HEK293 (cell line): Measurements from ENCODE around the gene CACNG7.
A peak's percentile ranks its signal among the peaks of the same experiment; 100 is the strongest.

Experiments used
- CTCF ChIA-PET: fragments of 350-600 bp; formaldehyde crosslinking; extraction: SDS; loops from one replicate; lab custom pipeline; 2021; ENCODE audit warnings: antibody characterized with exemption; lab: Yijun Ruan, JAX
- POLR2A ChIA-PET: fragments of 300-600 bp; formaldehyde crosslinking; extraction: SDS; loops from one replicate; lab custom pipeline; 2020; ENCODE audit warnings: antibody characterized with exemption, inconsistent platforms; lab: Yijun Ruan, JAX
- H3K27ac ChIP-seq: fragments of 200-500 bp; sonication (Bioruptor generic); 2 replicates; pipeline ENCODE4 v1.5.1; 2014; ENCODE audit warnings: low read depth, low read length, control low read depth, inconsistent platforms; ENCODE audit errors: extremely low read depth
- H3K36me3 ChIP-seq, 2 experiments: fragments of 200-500 bp in 1 of 2; sonication (Bioruptor generic) in 1 of 2; 1 replicate in 1 of 2; 2 replicates in 1 of 2; pipeline ENCODE4 v1.5.1; 2014 to 2017; ENCODE audit warnings: inconsistent platforms in 2 of 2, low read length in 2 of 2; ENCODE audit not compliant: control insufficient read depth in 2 of 2, insufficient read depth in 1 of 2
- H3K4me1 ChIP-seq: fragments of 200-500 bp; sonication (Bioruptor generic); 2 replicates; pipeline ENCODE4 v1.5.1; 2014; ENCODE audit warnings: mild to moderate bottlenecking, low read length, inconsistent platforms; ENCODE audit not compliant: control insufficient read depth, insufficient read depth
- H3K4me3 ChIP-seq: 2 replicates; pipeline ENCODE4 v1.5.1; 2011; ENCODE audit warnings: low read depth, mild to moderate bottlenecking, control low read depth, low read length, moderate library complexity
- H3K9me3 ChIP-seq: fragments of 200-500 bp; sonication (Bioruptor generic); 2 replicates; pipeline ENCODE4 v1.5.1; 2014; ENCODE audit warnings: low read depth, low read length, inconsistent platforms; ENCODE audit not compliant: control insufficient read depth, insufficient read depth
- BCL11B ChIP-seq: fragments of 450-650 bp; formaldehyde crosslinking; IDR thresholded peaks from 2 replicates; pipeline ENCODE4 v1.5.1; 2016; ENCODE audit warnings: low read depth, missing biosample characterization, missing genetic modification characterization
- GLIS1 ChIP-seq: fragments of 450-650 bp; formaldehyde crosslinking; IDR thresholded peaks from 2 replicates; pipeline ENCODE4 v1.5.1; 2016; ENCODE audit warnings: missing biosample characterization, missing genetic modification characterization
- KLF16 ChIP-seq: fragments of 450-650 bp; formaldehyde crosslinking; IDR thresholded peaks from 2 replicates; pipeline ENCODE4 v1.5.1; 2017; ENCODE audit warnings: missing biosample characterization, missing genetic modification characterization
- KLF8 ChIP-seq: fragments of 450-650 bp; formaldehyde crosslinking; IDR thresholded peaks from 2 replicates; pipeline ENCODE4 v1.5.1; 2016; ENCODE audit warnings: missing biosample characterization, missing genetic modification characterization
- REPIN1 ChIP-seq: fragments of 450-650 bp; formaldehyde crosslinking; IDR thresholded peaks from 2 replicates; pipeline ENCODE4 v1.5.1; 2017; ENCODE audit warnings: missing biosample characterization, missing genetic modification characterization, low read depth
- YY1 ChIP-seq: fragments of 450-650 bp; formaldehyde crosslinking; IDR thresholded peaks from 2 replicates; pipeline ENCODE4 v1.5.1; 2018; ENCODE audit warnings: missing biosample characterization, missing genetic modification characterization
- YY2 ChIP-seq: fragments of 450-650 bp; formaldehyde crosslinking; IDR thresholded peaks from 2 replicates; pipeline ENCODE4 v1.5.1; 2016; ENCODE audit warnings: missing biosample characterization, missing genetic modification characterization
- ZBTB11 ChIP-seq: fragments of 450-650 bp; formaldehyde crosslinking; conservative IDR thresholded peaks from 2 replicates; pipeline ENCODE4 v1.5.1; 2016; ENCODE audit warnings: low read depth, missing biosample characterization, missing genetic modification characterization
- ZBTB20 ChIP-seq: fragments of 450-650 bp; formaldehyde crosslinking; IDR thresholded peaks from 2 replicates; pipeline ENCODE4 v1.5.1; 2016; ENCODE audit warnings: missing biosample characterization, missing genetic modification characterization
- ZBTB8A ChIP-seq: fragments of 450-650 bp; formaldehyde crosslinking; IDR thresholded peaks from 2 replicates; pipeline ENCODE4 v1.5.1; 2016; ENCODE audit warnings: missing biosample characterization, missing genetic modification characterization
- ZEB2 ChIP-seq: fragments of 450-650 bp; formaldehyde crosslinking; IDR thresholded peaks from 2 replicates; pipeline ENCODE4 v1.5.1; 2016; ENCODE audit warnings: missing biosample characterization, missing genetic modification characterization
- ZFHX2 ChIP-seq: fragments of 450-650 bp; formaldehyde crosslinking; conservative IDR thresholded peaks from 2 replicates; pipeline ENCODE4 v1.5.1; 2016; ENCODE audit warnings: missing biosample characterization, missing genetic modification characterization
- ZFP69B ChIP-seq: fragments of 450-650 bp; formaldehyde crosslinking; IDR thresholded peaks from 2 replicates; pipeline ENCODE4 v1.5.1; 2016; ENCODE audit warnings: missing biosample characterization, missing genetic modification characterization
- ZNF175 ChIP-seq: fragments of 450-650 bp; formaldehyde crosslinking; IDR thresholded peaks from 2 replicates; pipeline ENCODE4 v1.5.1; 2016; ENCODE audit warnings: missing biosample characterization, missing genetic modification characterization
- ZNF184 ChIP-seq: fragments of 450-650 bp; IDR thresholded peaks from 2 replicates; pipeline ENCODE4 v1.5.1; 2018; ENCODE audit warnings: missing biosample characterization, mild to moderate bottlenecking, missing genetic modification characterization
- ZNF26 ChIP-seq: fragments of 450-650 bp; formaldehyde crosslinking; IDR thresholded peaks from 2 replicates; pipeline ENCODE4 v1.5.1; 2016; ENCODE audit warnings: missing biosample characterization, missing genetic modification characterization
- ZNF335 ChIP-seq: fragments of 450-650 bp; formaldehyde crosslinking; conservative IDR thresholded peaks from 2 replicates; pipeline ENCODE4 v1.5.1; 2016; ENCODE audit warnings: missing biosample characterization, missing genetic modification characterization
- ZNF404 ChIP-seq: fragments of 450-650 bp; formaldehyde crosslinking; IDR thresholded peaks from 2 replicates; pipeline ENCODE4 v1.5.1; 2017; ENCODE audit warnings: missing biosample characterization, missing genetic modification characterization
- ZNF423 ChIP-seq: fragments of 450-650 bp; formaldehyde crosslinking; IDR thresholded peaks from 2 replicates; pipeline ENCODE4 v1.5.1; 2016; ENCODE audit warnings: missing biosample characterization, missing genetic modification characterization
- ZNF501 ChIP-seq: fragments of 450-650 bp; formaldehyde crosslinking; IDR thresholded peaks from 2 replicates; pipeline ENCODE4 v1.5.1; 2016; ENCODE audit warnings: missing biosample characterization, missing genetic modification characterization
- ZNF514 ChIP-seq: fragments of 450-650 bp; formaldehyde crosslinking; IDR thresholded peaks from 2 replicates; pipeline ENCODE4 v1.5.1; 2016; ENCODE audit warnings: missing biosample characterization, missing genetic modification characterization
- ZNF544 ChIP-seq: fragments of 450-650 bp; formaldehyde crosslinking; IDR thresholded peaks from 2 replicates; pipeline ENCODE4 v1.5.0; 2017; ENCODE audit warnings: missing biosample characterization, missing genetic modification characterization
- ZNF580 ChIP-seq: fragments of 450-650 bp; formaldehyde crosslinking; IDR thresholded peaks from 2 replicates; pipeline ENCODE4 v1.5.1; 2016; ENCODE audit warnings: missing biosample characterization, missing genetic modification characterization
- ZNF600 ChIP-seq: fragments of 450-650 bp; formaldehyde crosslinking; IDR thresholded peaks from 2 replicates; pipeline ENCODE4 v1.5.1; 2016; ENCODE audit warnings: missing biosample characterization, missing genetic modification characterization
- ZNF670 ChIP-seq: fragments of 450-650 bp; formaldehyde crosslinking; IDR thresholded peaks from 2 replicates; pipeline ENCODE4 v1.5.1; 2016; ENCODE audit warnings: missing biosample characterization, missing genetic modification characterization, low read depth
- ZNF692 ChIP-seq: fragments of 450-650 bp; formaldehyde crosslinking; IDR thresholded peaks from 2 replicates; pipeline ENCODE4 v1.5.1; 2016; ENCODE audit warnings: missing biosample characterization, missing genetic modification characterization
- ZNF777 ChIP-seq: fragments of 450-650 bp; formaldehyde crosslinking; IDR thresholded peaks from 2 replicates; pipeline ENCODE4 v1.5.1; 2017; ENCODE audit warnings: missing biosample characterization, missing genetic modification characterization, borderline replicate concordance
- ZNF785 ChIP-seq: fragments of 450-650 bp; formaldehyde crosslinking; IDR thresholded peaks from 2 replicates; pipeline ENCODE4 v1.5.1; 2016; ENCODE audit warnings: missing biosample characterization, missing genetic modification characterization
- ZXDB ChIP-seq: fragments of 450-650 bp; formaldehyde crosslinking; IDR thresholded peaks from 2 replicates; pipeline ENCODE4 v1.5.1; 2016; ENCODE audit warnings: missing biosample characterization, missing genetic modification characterization

Gene CACNG7

GRCh38 chr19:53960886-53961285 is 51.8 kb downstream of the CACNG7 start:
- Histone ChIP-seq H3K4me1 (no peaks in the 10 kb centered on the region), H3K4me3 (0 out of 2 replicates have a peak overlapping the region, but pooled peaks have one; percentile 2), H3K36me3 (peaks cover 0 to 12% of the 10 kb centered on the region in 2 experiments; a peak in 1 of 3 replicates), H3K27ac (no peak overlapping the region), H3K9me3 (no peaks in the 10 kb centered on the region)
- ChIA-PET POLR2A (interaction anchor here (0.7 kb wide), 1 partner anchor 114 kb away, joined by 3 read pairs; no protein-coding TSS in a partner anchor), CTCF (interaction anchor here (1.4 kb wide), 1 partner anchor 63 kb away, joined by 5 read pairs; no protein-coding TSS in a partner anchor)
- no peak for TF ChIP-seq ZNF514
- no peak for TF ChIP-seq ZNF544 (tag by site-specific recombination)
- TF ChIP-seq ZNF501 (tag by site-specific recombination) = no peak
- no peak for TF ChIP-seq REPIN1 (tag by site-specific recombination)
- no peak for TF ChIP-seq ZNF184 (tag by site-specific recombination)
- no peak for TF ChIP-seq ZNF670 (tag by site-specific recombination)
- no peak for TF ChIP-seq KLF16
- no peak for TF ChIP-seq ZNF26 (tag by site-specific recombination)

- Histone ChIP-seq H3K4me3 (peak overlapping the region; percentile 79), H3K4me1 (no peaks in the 10 kb centered on the region), H3K27ac (no peak overlapping the region), H3K9me3 (no peaks in the 10 kb centered on the region), H3K36me3 (peaks cover 0 to 12% of the 10 kb centered on the region in 2 experiments; a peak in 1 of 3 replicates)
- ChIA-PET CTCF (interaction anchor here (1.4 kb wide), 1 partner anchor 62 kb away, joined by 5 read pairs; no protein-coding TSS in a partner anchor), POLR2A (no interaction called here)
- TF ChIP-seq ZNF423 = peak; percentile 56; the same call in 1 of the 2 replicates
- no peak for TF ChIP-seq ZEB2 (tag by site-specific recombination)
- TF ChIP-seq ZNF404 (tag by site-specific recombination) = no peak
- TF ChIP-seq ZNF600 (tag by site-specific recombination) = peak; percentile 63; the same call in 1 of the 2 replicates
- TF ChIP-seq ZBTB8A = peak; percentile 65; the same call in 1 of the 2 replicates
- peak; percentile 38; the same call in 1 of the 2 replicates for TF ChIP-seq ZBTB20 (tag by site-specific recombination)
- TF ChIP-seq ZFHX2 (tag by site-specific recombination) = peak; percentile 86
- TF ChIP-seq YY2 (tag by site-specific recombination) = peak; percentile 62; the same call in 1 of the 2 replicates
- 0 out of 2 replicates have a peak, but pooled peaks have one; percentile 43 for TF ChIP-seq ZNF580
- 0 out of 2 replicates have a peak, but pooled peaks have one; percentile 39 for TF ChIP-seq ZFP69B (tag by site-specific recombination)
- peak; percentile 44; the same call in 1 of the 2 replicates for TF ChIP-seq YY1
- TF ChIP-seq ZBTB11 (tag by site-specific recombination) = peak; percentile 99
- TF ChIP-seq GLIS1 (tag by site-specific recombination) = peak; percentile 96
- TF ChIP-seq KLF16 = peak; percentile 93
- TF ChIP-seq BCL11B = no peak
- no peak for TF ChIP-seq ZNF175 (tag by site-specific recombination)
- peak; percentile 39 for TF ChIP-seq ZNF692 (tag by site-specific recombination)
- 0 out of 2 replicates have a peak, but pooled peaks have one; percentile 59 for TF ChIP-seq ZNF785 (tag by site-specific recombination)
- peak; percentile 84 for TF ChIP-seq ZXDB
- TF ChIP-seq ZNF777 (tag by site-specific recombination) = peak; percentile 88; the same call in 1 of the 2 replicates
- peak; percentile 92 for TF ChIP-seq ZNF335 (tag by site-specific recombination)
- TF ChIP-seq KLF8 (tag by site-specific recombination) = peak; percentile 43; the same call in 1 of the 2 replicates
Measured at GRCh38 chr19:53961523-53962356, 52.7 kb downstream of the CACNG7 start.
